Fibroblast of mammary gland (primary cell): ENCODE results near the gene GLE1.

Source experiments
- DNase-seq: peaks from one replicate; pipeline ENCODE4 v3.0.0-alpha.2; 2010; ENCODE audit warnings: low read depth
- H3K4me3 ChIP-seq: 2 replicates; pipeline ENCODE4 v1.5.1; 2011; ENCODE audit warnings: low read depth, mild to moderate bottlenecking, low read length, moderate library complexity; ENCODE audit not compliant: control insufficient read depth
- CTCF ChIP-seq: conservative IDR thresholded peaks from 2 replicates; pipeline ENCODE4 v1.5.1; 2011; ENCODE audit warnings: low read depth, low read length, inconsistent platforms; ENCODE audit not compliant: control insufficient read depth, insufficient read depth

The GLE1 gene

GRCh38 chr9:128469070-128469469 is 35.4 kb upstream of the GLE1 start:
- no peak for DNase-seq
- H3K4me3 ChIP-seq = no peak overlapping the region
- no peak for TF ChIP-seq CTCF

- H3K4me3 ChIP-seq = no peak overlapping the region
- TF ChIP-seq CTCF = no peak
- DNase-seq = peak; percentile 75
Observed at GRCh38 chr9:128470560-128470959, 34.0 kb upstream of the GLE1 start.

GRCh38 chr9:128473104-128473503 is 31.4 kb upstream of the GLE1 start:
- TF ChIP-seq CTCF = no peak
- no peak overlapping the region for H3K4me3 ChIP-seq
- peak; percentile 25 for DNase-seq

- no peak for DNase-seq
- TF ChIP-seq CTCF = no peak
- H3K4me3 ChIP-seq = no peak overlapping the region
Observed at GRCh38 chr9:128475867-128476266, 28.7 kb upstream of the GLE1 start.

GRCh38 chr9:128479262-128479661 is 25.3 kb upstream of the GLE1 start:
- no peak overlapping the region for H3K4me3 ChIP-seq
- TF ChIP-seq CTCF = no peak
- DNase-seq = no peak

- no peak overlapping the region for H3K4me3 ChIP-seq
- DNase-seq = no peak
- no peak for TF ChIP-seq CTCF
Observed at GRCh38 chr9:128481561-128481960, 23.0 kb upstream of the GLE1 start.

GRCh38 chr9:128482186-128482585 is 22.3 kb upstream of the GLE1 start:
- no peak overlapping the region for H3K4me3 ChIP-seq
- no peak for DNase-seq
- no peak for TF ChIP-seq CTCF
